ENCODE results near the gene AGPS. TPM values are rescaled to one million over a fixed set of nuclear protein-coding genes. Genes with fewer than 3 reads are reported as not detected.
"Not testable (repeated sequence)": the region's sequence is repeated elsewhere in the genome, so short reads cannot be mapped to it uniquely, and the experiment has no call there.

The AGPS gene
- total RNA-seq, 1 donor from 2014 or later, result 60.1 TPM

DNA sequence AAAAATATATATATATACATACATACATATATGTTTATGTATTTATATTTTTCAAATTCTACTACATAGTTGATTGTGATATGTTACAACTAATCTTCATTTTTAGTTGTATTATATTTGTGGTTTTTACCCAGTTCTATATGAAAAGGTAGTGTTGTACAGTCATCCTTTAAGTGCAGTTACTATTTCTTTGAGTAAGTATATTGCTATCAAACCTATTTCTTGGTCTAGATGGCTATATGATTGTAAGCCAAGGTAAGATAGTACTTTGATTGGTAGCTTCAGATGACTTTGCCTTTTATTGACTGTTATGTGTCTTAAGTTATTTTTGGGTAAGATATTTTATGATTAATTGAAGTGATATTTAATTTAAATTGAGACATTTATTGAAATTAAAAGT, 89.6 kb downstream of the AGPS start:
- H3K27me3 ChIP-seq (ENCODE audit: low read depth), result no peaks in the 10 kb centered on the region
- ATAC-seq (no peak), DNase-seq (no peak)
- H3K4me1 ChIP-seq, result no peaks in the 10 kb centered on the region
- intact Hi-C loops (cut with DNase I), result no loop called here
- TF ChIP-seq, protein P1, sequence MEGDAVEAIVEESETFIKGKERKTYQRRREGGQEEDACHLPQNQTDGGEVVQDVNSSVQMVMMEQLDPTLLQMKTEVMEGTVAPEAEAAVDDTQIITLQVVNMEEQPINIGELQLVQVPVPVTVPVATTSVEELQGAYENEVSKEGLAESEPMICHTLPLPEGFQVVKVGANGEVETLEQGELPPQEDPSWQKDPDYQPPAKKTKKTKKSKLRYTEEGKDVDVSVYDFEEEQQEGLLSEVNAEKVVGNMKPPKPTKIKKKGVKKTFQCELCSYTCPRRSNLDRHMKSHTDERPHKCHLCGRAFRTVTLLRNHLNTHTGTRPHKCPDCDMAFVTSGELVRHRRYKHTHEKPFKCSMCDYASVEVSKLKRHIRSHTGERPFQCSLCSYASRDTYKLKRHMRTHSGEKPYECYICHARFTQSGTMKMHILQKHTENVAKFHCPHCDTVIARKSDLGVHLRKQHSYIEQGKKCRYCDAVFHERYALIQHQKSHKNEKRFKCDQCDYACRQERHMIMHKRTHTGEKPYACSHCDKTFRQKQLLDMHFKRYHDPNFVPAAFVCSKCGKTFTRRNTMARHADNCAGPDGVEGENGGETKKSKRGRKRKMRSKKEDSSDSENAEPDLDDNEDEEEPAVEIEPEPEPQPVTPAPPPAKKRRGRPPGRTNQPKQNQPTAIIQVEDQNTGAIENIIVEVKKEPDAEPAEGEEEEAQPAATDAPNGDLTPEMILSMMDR (IDR thresholded peaks at IDR 0.05), result no peak
- H3K27ac ChIP-seq, result no peak overlapping the region
- H3K9me3 ChIP-seq, result no peaks in the 10 kb centered on the region
- peaks cover 13% of the 10 kb centered on the region for H3K36me3 ChIP-seq
- H3K4me3 ChIP-seq, result no peak overlapping the region

DNA sequence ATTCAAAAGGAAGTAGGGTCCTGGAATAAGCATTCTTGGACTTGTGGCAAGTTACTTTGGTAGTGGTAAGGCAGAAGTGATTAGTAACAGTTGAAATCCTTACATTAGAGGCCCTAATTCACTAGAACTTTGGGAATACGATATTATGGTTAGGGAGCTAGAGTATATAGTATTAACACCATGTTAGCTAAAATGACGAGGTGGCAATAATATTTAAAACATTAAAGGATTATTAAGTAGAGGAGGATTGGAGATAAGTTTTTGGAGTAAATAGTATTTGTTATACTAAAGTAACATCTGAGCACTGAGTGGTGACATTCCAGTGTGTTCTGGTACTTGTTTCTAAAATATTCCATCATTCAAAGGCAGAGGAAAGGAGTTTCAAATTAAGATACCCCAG, 91.0 kb downstream of the AGPS start:
- ATAC-seq (no peak), DNase-seq (no peak)
- Histone ChIP-seq H3K27ac (no peak overlapping the region), H3K36me3 (peaks cover 13% of the 10 kb centered on the region), H3K4me3 (no peak overlapping the region), H3K4me1 (no peaks in the 10 kb centered on the region), H3K9me3 (no peaks in the 10 kb centered on the region), H3K27me3 (ENCODE audit: low read depth) (no peaks in the 10 kb centered on the region)
- TF ChIP-seq, protein P1 (IDR thresholded peaks at IDR 0.05), result no peak
- intact Hi-C loops (cut with DNase I), result no loop called here

DNA sequence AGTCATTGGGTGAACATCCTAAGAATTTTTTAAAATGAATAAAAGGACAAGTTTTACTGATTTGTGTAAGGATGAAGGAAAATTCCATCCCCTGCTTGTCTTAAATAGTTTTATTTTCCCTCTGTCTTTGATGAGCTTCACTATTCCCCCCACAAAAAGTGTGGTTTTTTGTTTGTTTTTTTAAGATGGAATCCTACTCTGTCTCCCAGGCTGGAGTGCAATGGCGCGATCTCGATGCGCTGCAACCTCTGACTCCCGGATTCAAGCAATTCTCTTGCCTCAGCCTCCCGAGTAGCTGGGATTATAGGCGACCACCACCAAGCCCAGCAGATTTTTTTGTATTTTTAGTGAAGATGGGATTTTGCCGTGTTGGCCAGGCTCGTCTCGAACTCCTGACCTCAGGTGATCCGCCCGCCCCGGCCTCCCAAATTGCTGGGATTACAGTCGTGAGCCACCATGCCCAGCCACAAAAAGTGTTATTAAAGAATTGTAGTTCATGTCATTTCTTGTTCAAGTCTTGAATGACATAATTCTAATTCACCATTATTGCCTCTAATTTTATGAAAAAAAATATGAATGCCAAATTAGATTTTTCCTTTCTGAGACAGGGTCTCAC, 91.7 kb downstream of the AGPS start:
- H3K4me1 ChIP-seq, result no peaks in the 10 kb centered on the region
- H3K27me3 ChIP-seq (ENCODE audit: low read depth), result no peaks in the 10 kb centered on the region
- H3K9me3 ChIP-seq, result no peaks in the 10 kb centered on the region
- ATAC-seq, result no peak
- H3K36me3 ChIP-seq, result peaks cover 13% of the 10 kb centered on the region
- no peak overlapping the region for H3K4me3 ChIP-seq
- intact Hi-C loops (cut with DNase I), result no loop called here
- H3K27ac ChIP-seq, result no peak overlapping the region
- no peak for DNase-seq
- TF ChIP-seq, protein P1 (IDR thresholded peaks at IDR 0.05), result no peak

DNA sequence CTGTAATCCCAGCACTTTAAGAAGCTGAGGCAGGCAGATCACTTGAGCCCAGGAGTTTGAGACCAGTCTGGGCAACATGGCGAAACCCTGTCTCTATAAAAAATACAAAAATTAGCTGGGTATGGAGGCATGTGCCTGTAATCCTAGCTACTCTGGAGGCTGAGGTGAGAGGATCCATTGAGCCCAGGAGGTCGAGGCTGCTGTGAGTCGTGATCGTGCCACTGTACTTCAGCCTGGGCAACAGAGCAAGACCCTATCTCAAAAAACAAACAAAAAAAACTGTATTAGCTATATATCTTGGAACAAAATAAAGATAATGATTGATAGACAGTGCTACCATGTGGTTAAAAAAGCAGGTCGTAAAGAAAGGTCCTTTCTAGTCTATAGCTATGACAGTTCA, 93.1 kb downstream of the AGPS start:
- H3K27me3 ChIP-seq (ENCODE audit: low read depth); intact Hi-C loops (cut with DNase I); H3K4me1 ChIP-seq; H3K4me3 ChIP-seq; H3K27ac ChIP-seq; H3K9me3 ChIP-seq; ATAC-seq; DNase-seq: not testable (repeated sequence)
- H3K36me3 ChIP-seq, result peaks cover 13% of the 10 kb centered on the region

DNA sequence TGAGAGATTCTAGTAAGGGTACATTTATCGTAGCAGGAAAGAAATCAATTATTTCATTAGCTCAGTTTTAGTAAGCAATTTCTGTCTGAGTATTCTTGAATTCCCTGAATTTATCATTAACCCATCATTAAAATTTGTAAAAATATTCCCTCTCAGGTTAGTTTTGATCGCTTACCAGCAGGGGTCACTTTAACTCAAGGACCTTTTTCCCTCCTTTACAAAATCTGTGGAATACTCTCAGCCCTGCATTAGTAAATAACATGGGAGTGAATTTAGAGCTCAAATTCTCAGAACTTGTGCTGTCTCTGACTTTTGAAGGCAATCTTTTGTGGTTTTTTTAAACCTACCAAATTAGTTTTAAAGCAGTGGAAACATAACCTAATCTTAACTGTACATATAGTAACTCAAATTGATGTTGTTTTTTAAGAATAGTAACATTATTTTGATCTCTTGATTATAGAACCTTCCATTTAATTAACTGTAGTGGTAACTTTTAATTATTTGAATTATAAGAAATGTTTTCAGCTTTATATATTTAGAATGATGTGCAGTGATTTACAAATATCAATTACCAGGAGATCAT, 97.2 kb downstream of the AGPS start:
- DNase-seq (no peak), ATAC-seq (no peak)
- Histone ChIP-seq H3K4me1 (no peaks in the 10 kb centered on the region), H3K36me3 (peaks cover 17% of the 10 kb centered on the region), H3K4me3 (no peak overlapping the region), H3K27me3 (ENCODE audit: low read depth) (no peaks in the 10 kb centered on the region), H3K9me3 (no peaks in the 10 kb centered on the region), H3K27ac (no peak overlapping the region)
- intact Hi-C loops (cut with DNase I), result no loop called here
- TF ChIP-seq, protein P1 (IDR thresholded peaks at IDR 0.05), result peak; percentile 49

DNA sequence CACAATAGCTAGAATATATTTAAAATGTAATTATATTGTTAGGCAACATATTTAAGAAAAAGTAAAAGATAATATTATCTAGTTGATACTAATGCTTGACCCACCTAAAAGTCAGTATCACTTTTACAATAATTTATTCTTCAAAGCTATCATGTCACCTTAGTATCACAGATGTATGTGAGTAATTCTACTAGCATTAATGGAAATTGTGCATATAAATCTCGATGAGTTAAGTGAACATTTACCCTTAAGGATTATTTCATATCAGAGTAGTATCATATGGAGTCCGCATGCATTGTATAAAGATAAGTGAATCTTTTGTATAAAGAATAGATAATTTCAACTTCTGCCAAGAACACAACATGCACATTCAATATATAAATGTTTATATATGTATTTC, 103.4 kb downstream of the AGPS start:
- intact Hi-C loops (cut with DNase I), result no loop called here
- Histone ChIP-seq H3K36me3 (peaks cover 17% of the 10 kb centered on the region), H3K27me3 (ENCODE audit: low read depth) (no peaks in the 10 kb centered on the region), H3K9me3 (no peaks in the 10 kb centered on the region), H3K27ac (no peak overlapping the region), H3K4me3 (no peak overlapping the region), H3K4me1 (no peaks in the 10 kb centered on the region)
- no peak for DNase-seq
- ATAC-seq, result no peak
- TF ChIP-seq, protein P1 (IDR thresholded peaks at IDR 0.05), result no peak
